ENCODE measurements around the gene SMIM33.
A peak's percentile ranks its signal among the peaks of the same experiment; 100 is the strongest.
"Not testable (repeated sequence)": the region's sequence is repeated elsewhere in the genome, so short reads cannot be mapped to it uniquely, and the experiment has no call there.

SMIM33 gene

DNA sequence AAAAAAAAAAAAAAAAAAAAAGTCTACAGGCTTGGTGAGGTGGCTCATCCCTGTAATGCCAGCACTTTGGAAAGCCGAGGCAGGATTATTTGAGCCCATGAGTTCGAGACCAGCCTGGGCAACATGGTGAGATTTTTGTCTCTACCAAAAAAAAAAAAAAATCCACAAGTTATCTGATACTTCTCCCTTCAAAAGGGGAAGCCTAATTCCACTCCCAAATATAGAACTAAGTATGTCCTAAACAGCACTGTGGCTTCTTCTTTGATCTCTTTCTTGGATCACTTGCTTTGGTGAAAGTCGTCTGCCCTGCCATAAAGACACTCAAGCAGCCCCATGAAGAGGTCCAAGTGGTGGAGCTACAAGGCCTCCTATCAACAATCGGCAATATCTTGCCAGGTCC is 30.6 kb downstream of the SMIM33 start:
- H3K9ac ChIP-seq (ENCODE audit: low read length): no peak overlapping the region
- no peak overlapping the region for H3K4me3 ChIP-seq (ENCODE audit: low read length)

DNA sequence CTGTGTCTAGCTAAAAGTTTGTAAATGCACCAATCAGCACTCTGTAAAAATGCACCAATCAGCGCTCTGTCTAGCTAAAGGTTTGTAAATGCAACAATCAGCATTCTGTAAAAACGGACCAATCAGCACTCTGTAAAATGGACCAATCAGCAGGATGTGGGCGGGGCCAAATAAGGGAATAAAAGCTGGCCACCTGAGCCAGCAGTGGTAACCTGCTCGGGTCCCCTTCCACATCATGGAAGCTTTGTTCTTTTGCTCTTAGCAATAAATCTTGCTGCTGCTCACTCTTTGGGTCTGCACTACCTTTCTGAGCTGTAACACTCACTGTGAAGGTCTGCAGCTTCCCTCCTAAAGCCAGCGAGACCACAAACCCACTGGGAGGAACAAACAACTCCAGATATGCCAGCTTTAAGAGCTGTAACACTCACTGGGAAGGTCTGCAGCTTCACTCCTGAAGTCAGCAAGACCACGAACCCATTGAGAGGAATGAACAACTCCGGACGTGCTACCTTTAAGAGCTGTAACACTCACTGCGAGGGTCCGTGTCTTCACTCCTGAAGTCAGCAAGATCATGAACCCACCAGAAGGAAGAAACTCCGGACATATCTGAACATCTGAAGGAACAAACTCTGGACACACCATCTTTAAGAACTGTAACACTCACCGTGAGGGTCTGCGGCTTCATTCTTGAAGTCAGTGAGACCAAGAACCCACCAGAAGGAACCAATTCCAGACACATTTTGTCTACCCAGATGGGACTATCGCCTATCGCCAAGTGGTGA is 32.4 kb downstream of the SMIM33 start:
- H3K9ac ChIP-seq (ENCODE audit: low read length); H3K27me3 ChIP-seq (ENCODE audit: control insufficient read depth, insufficient read depth, low read length); H3K27ac ChIP-seq (ENCODE audit: low read depth, low read length): not testable (repeated sequence)

More for the DNA sequence above, 30.6 kb downstream of the SMIM33 start:
- H3K27ac ChIP-seq (ENCODE audit: low read depth, low read length): no peak overlapping the region
- no peaks in the 10 kb centered on the region for H3K4me1 ChIP-seq (ENCODE audit: control insufficient read depth, insufficient read depth, low read length)
- no peaks in the 10 kb centered on the region for H3K27me3 ChIP-seq (ENCODE audit: control insufficient read depth, insufficient read depth, low read length)
- no peaks in the 10 kb centered on the region for H3K36me3 ChIP-seq (ENCODE audit: control insufficient read depth, insufficient read depth, low read length)

GRCh38 chr5:139503879-139504278 is 33.1 kb downstream of the SMIM33 start:
- H3K4me3 ChIP-seq (ENCODE audit: low read length); H3K27ac ChIP-seq (ENCODE audit: low read depth, low read length); H3K4me1 ChIP-seq (ENCODE audit: control insufficient read depth, insufficient read depth, low read length); H3K9ac ChIP-seq (ENCODE audit: low read length); H3K27me3 ChIP-seq (ENCODE audit: control insufficient read depth, insufficient read depth, low read length); H3K36me3 ChIP-seq (ENCODE audit: control insufficient read depth, insufficient read depth, low read length): not testable (repeated sequence)

More for the DNA sequence above, 32.4 kb downstream of the SMIM33 start:
- not testable (repeated sequence) for H3K4me1 ChIP-seq (ENCODE audit: control insufficient read depth, insufficient read depth, low read length); H3K36me3 ChIP-seq (ENCODE audit: control insufficient read depth, insufficient read depth, low read length); H3K4me3 ChIP-seq (ENCODE audit: low read length)

GRCh38 chr5:139504722-139505121 is 33.9 kb downstream of the SMIM33 start:
- H3K4me1 ChIP-seq (ENCODE audit: control insufficient read depth, insufficient read depth, low read length); H3K9ac ChIP-seq (ENCODE audit: low read length); H3K36me3 ChIP-seq (ENCODE audit: control insufficient read depth, insufficient read depth, low read length); H3K27ac ChIP-seq (ENCODE audit: low read depth, low read length); H3K27me3 ChIP-seq (ENCODE audit: control insufficient read depth, insufficient read depth, low read length); H3K4me3 ChIP-seq (ENCODE audit: low read length): not testable (repeated sequence)

DNA sequence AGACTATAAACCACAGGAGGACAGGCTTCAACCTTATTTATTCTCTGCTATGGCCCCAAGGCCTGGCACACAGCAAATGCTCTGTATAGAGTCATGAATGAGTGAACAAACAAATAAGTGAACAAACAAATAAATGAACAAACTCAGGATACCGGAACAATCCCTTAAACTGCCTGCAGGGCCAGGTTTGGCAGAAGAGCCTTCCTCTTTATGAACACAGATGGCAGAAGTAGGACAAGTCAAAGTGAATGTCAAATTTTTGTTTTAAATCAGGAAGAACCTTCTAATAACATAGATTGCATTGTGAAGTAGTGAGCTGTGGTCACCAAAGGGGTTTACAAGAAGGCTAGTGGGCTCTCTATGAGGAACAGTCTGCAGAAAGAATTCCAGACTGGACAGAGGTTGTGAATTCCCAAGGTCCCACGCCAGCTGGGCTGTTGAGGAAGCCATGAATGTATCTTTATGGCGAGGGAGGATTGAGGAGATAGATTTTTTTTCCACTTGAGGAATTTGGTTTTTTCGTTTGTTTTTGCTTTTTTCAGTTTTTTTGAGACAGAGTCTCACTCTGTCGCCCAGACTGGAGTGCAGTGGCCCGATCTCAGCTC is 42.1 kb downstream of the SMIM33 start:
- Histone ChIP-seq H3K4me1 (ENCODE audit: control insufficient read depth, insufficient read depth, low read length) (no peaks in the 10 kb centered on the region), H3K9ac (ENCODE audit: low read length) (no peak overlapping the region), H3K4me3 (ENCODE audit: low read length) (no peak overlapping the region), H3K36me3 (ENCODE audit: control insufficient read depth, insufficient read depth, low read length) (no peaks in the 10 kb centered on the region), H3K27ac (ENCODE audit: low read depth, low read length) (no peak overlapping the region), H3K27me3 (ENCODE audit: control insufficient read depth, insufficient read depth, low read length) (no peaks in the 10 kb centered on the region)

DNA sequence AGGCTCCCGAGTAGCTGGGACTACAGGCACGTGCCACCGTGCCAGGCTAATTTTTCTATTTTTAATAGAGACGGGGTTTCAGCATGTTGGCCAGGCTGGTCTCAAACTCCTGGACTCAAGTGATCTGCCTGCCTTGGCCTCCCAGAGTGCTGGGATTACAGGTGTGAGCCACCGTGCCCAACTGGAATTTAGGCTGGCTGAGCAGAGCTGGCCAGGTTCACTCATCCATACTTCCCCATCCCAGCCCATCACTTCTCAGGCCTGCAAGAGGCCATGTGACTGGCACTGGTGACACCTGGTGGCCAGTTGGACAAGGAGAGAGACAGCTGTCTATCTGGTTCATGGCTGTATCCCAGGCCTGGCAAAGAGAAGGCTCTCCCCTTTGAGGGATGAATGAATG is 42.6 kb downstream of the SMIM33 start:
- H3K27me3 ChIP-seq (ENCODE audit: control insufficient read depth, insufficient read depth, low read length); H3K36me3 ChIP-seq (ENCODE audit: control insufficient read depth, insufficient read depth, low read length); H3K4me3 ChIP-seq (ENCODE audit: low read length); H3K27ac ChIP-seq (ENCODE audit: low read depth, low read length); H3K9ac ChIP-seq (ENCODE audit: low read length); H3K4me1 ChIP-seq (ENCODE audit: control insufficient read depth, insufficient read depth, low read length): not testable (repeated sequence)

DNA sequence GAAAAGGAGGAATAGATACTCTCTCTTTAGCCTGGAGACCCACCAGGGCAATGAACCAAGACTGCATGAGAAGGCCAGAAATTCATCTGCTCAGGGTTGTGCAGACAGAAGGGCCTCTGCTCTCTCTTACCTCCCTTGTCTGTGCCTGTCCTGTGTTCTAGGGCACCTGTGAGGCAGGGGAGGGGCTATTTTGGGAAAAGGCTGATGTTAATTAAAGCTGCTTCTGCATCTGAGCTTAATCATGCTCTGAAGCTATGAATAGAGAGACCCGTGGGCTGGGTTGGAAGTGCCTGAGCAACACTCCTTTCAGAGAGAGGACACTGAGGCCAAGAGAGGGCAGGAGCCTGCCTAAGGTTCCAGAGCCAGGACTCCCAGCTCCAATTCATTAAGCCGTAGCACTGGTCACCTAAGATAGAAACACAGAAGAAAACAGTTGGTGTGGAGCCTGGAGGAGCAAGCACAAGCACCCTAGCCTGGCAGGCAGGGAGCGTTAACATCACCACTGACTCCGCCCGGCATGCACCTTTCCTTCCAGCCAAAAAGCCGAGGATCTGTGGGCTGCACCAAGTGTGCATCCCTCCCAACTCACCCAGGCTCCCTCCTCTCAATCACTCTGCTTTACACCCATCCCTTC is 43.2 kb downstream of the SMIM33 start:
- Histone ChIP-seq H3K27ac (ENCODE audit: low read depth, low read length) (no peak overlapping the region), H3K27me3 (ENCODE audit: control insufficient read depth, insufficient read depth, low read length) (no peaks in the 10 kb centered on the region), H3K4me1 (ENCODE audit: control insufficient read depth, insufficient read depth, low read length) (no peaks in the 10 kb centered on the region), H3K36me3 (ENCODE audit: control insufficient read depth, insufficient read depth, low read length) (no peaks in the 10 kb centered on the region), H3K9ac (ENCODE audit: low read length) (no peak overlapping the region), H3K4me3 (ENCODE audit: low read length) (no peak overlapping the region)

- Histone ChIP-seq H3K4me1 (ENCODE audit: control insufficient read depth, insufficient read depth, low read length) (no peaks in the 10 kb centered on the region), H3K4me3 (ENCODE audit: low read length) (no peak overlapping the region), H3K27me3 (ENCODE audit: control insufficient read depth, insufficient read depth, low read length) (no peaks in the 10 kb centered on the region), H3K36me3 (ENCODE audit: control insufficient read depth, insufficient read depth, low read length) (no peaks in the 10 kb centered on the region), H3K9ac (ENCODE audit: low read length) (no peak overlapping the region), H3K27ac (ENCODE audit: low read depth, low read length) (no peak overlapping the region)
These were observed 43.7 kb downstream of the SMIM33 start for GRCh38 chr5:139514486-139514856.

DNA sequence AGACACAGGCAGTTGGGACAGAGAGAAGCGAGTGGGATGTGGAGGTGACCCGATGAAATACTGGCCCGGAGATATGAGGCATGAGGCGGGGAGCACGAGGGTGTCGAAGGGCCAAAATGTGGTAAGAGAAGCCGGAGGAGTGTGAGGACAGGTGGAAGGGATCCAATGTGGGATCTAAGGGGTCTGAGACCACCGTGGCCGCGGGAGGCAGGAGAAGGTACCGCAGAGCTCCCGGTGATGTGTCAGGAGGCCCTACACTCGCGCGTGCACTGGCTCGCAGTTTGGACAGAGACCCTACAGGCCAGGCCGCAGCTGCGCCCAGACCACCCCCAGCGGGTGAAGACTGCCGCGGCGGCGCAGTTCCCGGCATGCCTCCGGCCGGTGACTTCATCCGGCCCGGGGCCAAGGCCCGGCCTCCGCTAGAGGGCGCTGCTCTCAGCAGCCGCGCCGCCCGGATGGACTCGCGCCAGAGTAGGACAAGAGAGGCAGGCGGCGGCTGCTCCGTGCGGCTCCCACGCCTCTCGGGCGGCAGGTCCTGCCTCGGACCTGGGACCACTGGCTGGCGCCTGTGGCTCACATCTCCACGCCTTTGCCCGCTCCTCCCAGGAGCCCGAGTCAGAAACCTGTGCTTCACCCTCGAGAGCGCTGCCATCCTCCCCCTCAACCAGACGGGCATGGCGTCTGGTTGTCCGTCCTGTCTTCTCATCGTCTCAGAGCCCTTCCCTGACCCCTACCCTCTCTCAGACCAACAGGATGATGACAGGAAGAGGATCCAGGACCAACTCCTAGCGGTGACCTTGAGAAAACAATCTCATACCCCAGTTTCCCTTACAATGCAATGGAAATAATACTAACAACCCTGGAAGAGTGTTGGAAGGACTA is 47.1 kb downstream of the SMIM33 start:
- Histone ChIP-seq H3K4me3 (ENCODE audit: low read length) (peak overlapping the region; percentile 66), H3K27me3 (ENCODE audit: control insufficient read depth, insufficient read depth, low read length) (no peaks in the 10 kb centered on the region), H3K27ac (ENCODE audit: low read depth, low read length) (peak overlapping the region; percentile 44), H3K36me3 (ENCODE audit: control insufficient read depth, insufficient read depth, low read length) (no peaks in the 10 kb centered on the region), H3K4me1 (ENCODE audit: control insufficient read depth, insufficient read depth, low read length) (no peaks in the 10 kb centered on the region), H3K9ac (ENCODE audit: low read length) (peak overlapping the region; percentile 52)
